HL-60 (cell line): ENCODE results near the gene FLYWCH1.

Experiments used
- CTCF ChIP-seq: IDR thresholded peaks from one replicate; pipeline ENCODE4 v1.5.1; 2011; ENCODE audit warnings: low read length, control low read depth, inconsistent platforms; ENCODE audit not compliant: insufficient read depth
- REST ChIP-seq: IDR thresholded peaks from 2 replicates; pipeline ENCODE4 v1.6.1; 2012; ENCODE audit warnings: low read depth; ENCODE audit not compliant: insufficient replicate concordance

- TF ChIP-seq CTCF, result no peak
- no peak for TF ChIP-seq REST
These were observed 50.8 kb downstream of the FLYWCH1 start for GRCh38 chr16:2962334-2963073.
